AG09319 (cell line): ENCODE results near the gene TMEM9B.

Source experiments
- DNase-seq: peaks from one replicate; pipeline ENCODE4 v3.0.0-alpha.2; 2010; ENCODE audit warnings: low read depth; ENCODE audit errors: extremely low read depth
- CTCF ChIP-seq: IDR thresholded peaks from 2 replicates; pipeline ENCODE4 v1.5.1; 2011; ENCODE audit warnings: low read depth, mild to moderate bottlenecking, inconsistent platforms, low read length, moderate library complexity

The TMEM9B gene

DNA sequence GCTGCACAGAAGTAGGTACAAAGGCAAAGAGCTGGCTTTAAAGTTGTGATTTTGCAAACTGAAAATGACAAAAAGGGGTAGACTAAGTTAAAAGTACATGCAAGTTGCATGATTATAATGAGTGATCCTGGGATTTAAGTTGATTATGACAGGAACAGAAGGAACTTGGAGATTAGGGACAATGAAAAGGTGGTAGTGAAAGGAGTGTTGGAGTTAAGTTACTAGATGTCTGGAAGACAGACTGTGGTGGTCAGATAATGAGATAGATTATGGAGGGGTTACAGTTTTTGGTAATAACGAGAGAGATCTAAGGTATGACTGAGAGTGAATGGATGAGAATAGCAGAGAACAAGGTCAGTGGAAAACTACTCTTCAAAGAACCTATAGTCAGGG is 7.7 kb upstream of the TMEM9B start:
- no peak for DNase-seq
- no peak for TF ChIP-seq CTCF

- DNase-seq = no peak
- no peak for TF ChIP-seq CTCF
Observed at GRCh38 chr11:8971196-8971923, 7.1 kb upstream of the TMEM9B start.

DNA sequence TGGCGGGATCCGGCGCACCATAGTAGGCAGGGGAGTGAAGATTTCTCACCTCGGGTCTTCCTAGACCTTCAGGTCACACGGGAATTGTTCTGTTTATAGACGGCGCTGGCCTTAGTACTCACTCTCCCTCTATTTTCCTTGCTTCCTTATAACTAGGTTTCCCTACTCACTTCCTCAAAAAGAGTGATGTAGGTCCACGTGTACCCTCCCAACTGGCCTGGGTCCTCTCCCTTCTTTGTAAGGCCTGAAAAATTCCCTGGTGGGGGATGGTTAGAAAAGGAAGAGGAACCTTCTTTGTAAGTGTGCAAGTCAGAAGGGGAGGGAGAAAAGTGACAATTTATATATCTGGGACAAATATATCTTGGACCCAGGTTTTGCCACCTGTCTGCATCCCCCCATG is 2.9 kb upstream of the TMEM9B start:
- DNase-seq = no peak
- TF ChIP-seq CTCF = no peak

- no peak for TF ChIP-seq CTCF
- DNase-seq = no peak
Observed at GRCh38 chr11:8963569-8964323, 496 bp downstream of the TMEM9B start.

- TF ChIP-seq CTCF = no peak
- no peak for DNase-seq
Observed at GRCh38 chr11:8962841-8963240, 1.4 kb downstream of the TMEM9B start.

DNA sequence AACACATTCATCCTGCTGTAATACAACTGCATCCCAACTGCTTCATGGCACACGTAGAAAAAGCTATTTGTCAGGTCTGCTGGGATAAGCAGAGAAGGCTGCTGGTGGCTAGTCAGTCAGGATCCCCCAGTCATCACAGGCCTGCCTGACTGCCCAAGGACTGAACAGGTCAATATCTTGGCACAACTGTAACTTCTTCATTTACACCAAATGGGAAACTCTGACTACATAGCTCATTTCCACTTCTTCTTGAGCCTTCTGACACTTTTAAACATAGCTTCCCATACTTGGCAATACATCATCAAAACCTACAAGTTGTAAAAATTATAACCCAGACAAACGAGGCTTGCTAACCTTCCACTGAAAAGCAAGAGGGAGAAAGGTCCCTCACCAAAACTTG is 2.8 kb downstream of the TMEM9B start:
- DNase-seq = no peak

More for the DNA sequence above, 2.8 kb downstream of the TMEM9B start:
- TF ChIP-seq CTCF = no peak
